SK-N-SH treated with all-trans-retinoic acid at 6 μM for 48 hours (cell line): ENCODE results near the gene LRRC4C.

ENCODE experiments used
- ATAC-seq: fragments of 200-7000 bp; cut with Tn5 transposase; 3 replicates; pipeline ENCODE4 v1.9.1; 2020; ENCODE audit warnings: mild to moderate bottlenecking, moderate library complexity
- ARNTL ChIP-seq: fragments of 450-650 bp; formaldehyde crosslinking; IDR thresholded peaks from 2 replicates; pipeline ENCODE4 v1.5.0; 2020; ENCODE audit warnings: low read depth, mild to moderate bottlenecking, moderate library complexity, borderline replicate concordance
- CSDC2 ChIP-seq: fragments of 250-450 bp; sonication (Bioruptor Pico); IDR thresholded peaks from 2 replicates; pipeline ENCODE4 v1.5.0; 2020; ENCODE audit warnings: mild to moderate bottlenecking, moderate library complexity
- GLIS3 ChIP-seq: fragments of 250-450 bp; sonication (Bioruptor Pico); IDR thresholded peaks from 2 replicates; pipeline ENCODE4 v1.5.0; 2020; ENCODE audit warnings: mild to moderate bottlenecking, moderate library complexity
- ISL1 ChIP-seq: fragments of 250-450 bp; sonication (Bioruptor Pico); IDR thresholded peaks from 2 replicates; pipeline ENCODE4 v2.1.2; 2022; ENCODE audit warnings: mild to moderate bottlenecking, moderate library complexity
- OSR1 ChIP-seq: fragments of 250-450 bp; sonication (Bioruptor Pico); IDR thresholded peaks from 2 replicates; pipeline ENCODE4 v1.8.0; 2022; ENCODE audit warnings: moderate library complexity, mild to moderate bottlenecking, inconsistent platforms
- POU6F1 ChIP-seq: fragments of 250-450 bp; sonication (Bioruptor Pico); IDR thresholded peaks from 2 replicates; pipeline ENCODE4 v1.8.0; 2021; ENCODE audit warnings: low read depth, mild to moderate bottlenecking, moderate library complexity, borderline replicate concordance
- PPARA ChIP-seq: fragments of 250-450 bp; sonication (Bioruptor Pico); IDR thresholded peaks from 2 replicates; pipeline ENCODE4 v1.5.0; 2020; ENCODE audit warnings: mild to moderate bottlenecking, borderline replicate concordance
- RARB ChIP-seq: fragments of 250-450 bp; sonication (Bioruptor Pico); IDR thresholded peaks from 2 replicates; pipeline ENCODE4 v1.8.0; 2021; ENCODE audit warnings: mild to moderate bottlenecking, moderate library complexity
- SNAI2 ChIP-seq: fragments of 250-450 bp; sonication (Bioruptor Pico); IDR thresholded peaks from 2 replicates; pipeline ENCODE4 v1.5.0; 2020; ENCODE audit warnings: mild to moderate bottlenecking, moderate library complexity
- TCF4 ChIP-seq: fragments of 250-450 bp; sonication (Bioruptor Pico); IDR thresholded peaks from 2 replicates; pipeline ENCODE4 v1.8.0; 2021; ENCODE audit warnings: mild to moderate bottlenecking, moderate library complexity, borderline replicate concordance
- TOX ChIP-seq: fragments of 250-450 bp; sonication (Bioruptor Pico); IDR thresholded peaks from 2 replicates; pipeline ENCODE4 v1.8.0; 2021; ENCODE audit warnings: mild to moderate bottlenecking, moderate library complexity, borderline replicate concordance
- ZC3H10 ChIP-seq: fragments of 250-450 bp; sonication (Bioruptor Pico); IDR thresholded peaks from 2 replicates; pipeline ENCODE4 v1.5.1; 2021; ENCODE audit warnings: mild to moderate bottlenecking, moderate library complexity
- ZFP30 ChIP-seq: fragments of 450-650 bp; formaldehyde crosslinking; IDR thresholded peaks from 2 replicates; pipeline ENCODE4 v1.5.0; 2022; ENCODE audit warnings: mild to moderate bottlenecking, moderate library complexity
- ZNF565 ChIP-seq: fragments of 450-650 bp; formaldehyde crosslinking; conservative IDR thresholded peaks from 2 replicates; pipeline ENCODE4 v1.5.0; 2020; ENCODE audit warnings: low read depth, mild to moderate bottlenecking, moderate library complexity
- ZNF70 ChIP-seq: fragments of 450-650 bp; formaldehyde crosslinking; IDR thresholded peaks from 2 replicates; pipeline ENCODE4 v1.5.0; 2020; ENCODE audit warnings: mild to moderate bottlenecking, moderate library complexity
- ZNF8 ChIP-seq: fragments of 450-650 bp; formaldehyde crosslinking; IDR thresholded peaks from 2 replicates; pipeline ENCODE4 v1.5.0; 2020; ENCODE audit warnings: mild to moderate bottlenecking, moderate library complexity
- TF ChIP-seq, protein P1 (sequence below): fragments of 250-450 bp; sonication (Bioruptor Pico); IDR thresholded peaks from 2 replicates; pipeline ENCODE4 v1.5.0; 2020; ENCODE audit warnings: mild to moderate bottlenecking, moderate library complexity
- TF ChIP-seq, protein P2 (sequence below): fragments of 250-450 bp; sonication (Bioruptor Pico); IDR thresholded peaks from 2 replicates; pipeline ENCODE4 v1.8.0; 2020; ENCODE audit warnings: mild to moderate bottlenecking, moderate library complexity, borderline replicate concordance
- TF ChIP-seq, protein P3 (sequence below): fragments of 250-450 bp; sonication (Bioruptor Pico); IDR thresholded peaks from 2 replicates; pipeline ENCODE4 v1.5.1; 2021; ENCODE audit warnings: mild to moderate bottlenecking, moderate library complexity
- TF ChIP-seq, protein P4 (sequence below): fragments of 250-450 bp; sonication (Bioruptor Pico); IDR thresholded peaks from 2 replicates; pipeline ENCODE4 v1.5.1; 2020; ENCODE audit warnings: low read depth, mild to moderate bottlenecking, moderate library complexity

The LRRC4C gene

GRCh38 chr11:41045266-41045665 is 414.2 kb downstream of the LRRC4C start:
- no peak for ATAC-seq
- no peak for TF ChIP-seq ZNF565 (CRISPR knock-in tag)
- TF ChIP-seq POU6F1, result no peak
- no peak for TF ChIP-seq ISL1 (CRISPR knock-in tag)
- no peak for TF ChIP-seq ZNF8 (CRISPR knock-in tag)
- no peak for TF ChIP-seq ZFP30
- no peak for TF ChIP-seq SNAI2
- no peak for TF ChIP-seq RARB
- no peak for TF ChIP-seq ZNF70 (CRISPR knock-in tag)

GRCh38 chr11:41044747-41045146 is 414.7 kb downstream of the LRRC4C start:
- no peak for ATAC-seq
- TF ChIP-seq ZNF8 (CRISPR knock-in tag) (no peak), OSR1 (no peak), ZNF565 (CRISPR knock-in tag) (no peak), TOX (CRISPR knock-in tag) (no peak)

DNA sequence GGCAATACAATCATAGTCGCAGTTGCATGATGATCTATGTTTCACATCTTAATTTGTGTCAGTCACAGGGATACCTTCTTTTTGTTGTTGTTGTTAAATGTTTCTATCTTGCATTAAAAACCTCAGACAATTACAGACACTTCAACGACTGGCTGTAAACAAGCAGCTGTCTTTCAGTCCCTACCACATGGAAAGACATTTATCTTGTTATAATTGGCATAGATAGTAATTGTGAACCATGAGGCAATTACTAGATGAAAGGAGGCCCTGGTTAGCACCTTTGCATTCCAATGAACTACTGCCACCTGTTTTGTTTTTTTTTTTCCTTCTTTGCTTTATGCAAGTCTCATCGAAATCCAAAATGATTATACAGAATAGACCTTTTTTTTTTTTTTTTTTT is 416.8 kb downstream of the LRRC4C start:
- no peak for ATAC-seq
- TF ChIP-seq, protein P1, sequence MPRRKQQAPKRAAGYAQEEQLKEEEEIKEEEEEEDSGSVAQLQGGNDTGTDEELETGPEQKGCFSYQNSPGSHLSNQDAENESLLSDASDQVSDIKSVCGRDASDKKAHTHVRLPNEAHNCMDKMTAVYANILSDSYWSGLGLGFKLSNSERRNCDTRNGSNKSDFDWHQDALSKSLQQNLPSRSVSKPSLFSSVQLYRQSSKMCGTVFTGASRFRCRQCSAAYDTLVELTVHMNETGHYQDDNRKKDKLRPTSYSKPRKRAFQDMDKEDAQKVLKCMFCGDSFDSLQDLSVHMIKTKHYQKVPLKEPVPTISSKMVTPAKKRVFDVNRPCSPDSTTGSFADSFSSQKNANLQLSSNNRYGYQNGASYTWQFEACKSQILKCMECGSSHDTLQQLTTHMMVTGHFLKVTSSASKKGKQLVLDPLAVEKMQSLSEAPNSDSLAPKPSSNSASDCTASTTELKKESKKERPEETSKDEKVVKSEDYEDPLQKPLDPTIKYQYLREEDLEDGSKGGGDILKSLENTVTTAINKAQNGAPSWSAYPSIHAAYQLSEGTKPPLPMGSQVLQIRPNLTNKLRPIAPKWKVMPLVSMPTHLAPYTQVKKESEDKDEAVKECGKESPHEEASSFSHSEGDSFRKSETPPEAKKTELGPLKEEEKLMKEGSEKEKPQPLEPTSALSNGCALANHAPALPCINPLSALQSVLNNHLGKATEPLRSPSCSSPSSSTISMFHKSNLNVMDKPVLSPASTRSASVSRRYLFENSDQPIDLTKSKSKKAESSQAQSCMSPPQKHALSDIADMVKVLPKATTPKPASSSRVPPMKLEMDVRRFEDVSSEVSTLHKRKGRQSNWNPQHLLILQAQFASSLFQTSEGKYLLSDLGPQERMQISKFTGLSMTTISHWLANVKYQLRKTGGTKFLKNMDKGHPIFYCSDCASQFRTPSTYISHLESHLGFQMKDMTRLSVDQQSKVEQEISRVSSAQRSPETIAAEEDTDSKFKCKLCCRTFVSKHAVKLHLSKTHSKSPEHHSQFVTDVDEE, result no peak
- TF ChIP-seq, protein P2, sequence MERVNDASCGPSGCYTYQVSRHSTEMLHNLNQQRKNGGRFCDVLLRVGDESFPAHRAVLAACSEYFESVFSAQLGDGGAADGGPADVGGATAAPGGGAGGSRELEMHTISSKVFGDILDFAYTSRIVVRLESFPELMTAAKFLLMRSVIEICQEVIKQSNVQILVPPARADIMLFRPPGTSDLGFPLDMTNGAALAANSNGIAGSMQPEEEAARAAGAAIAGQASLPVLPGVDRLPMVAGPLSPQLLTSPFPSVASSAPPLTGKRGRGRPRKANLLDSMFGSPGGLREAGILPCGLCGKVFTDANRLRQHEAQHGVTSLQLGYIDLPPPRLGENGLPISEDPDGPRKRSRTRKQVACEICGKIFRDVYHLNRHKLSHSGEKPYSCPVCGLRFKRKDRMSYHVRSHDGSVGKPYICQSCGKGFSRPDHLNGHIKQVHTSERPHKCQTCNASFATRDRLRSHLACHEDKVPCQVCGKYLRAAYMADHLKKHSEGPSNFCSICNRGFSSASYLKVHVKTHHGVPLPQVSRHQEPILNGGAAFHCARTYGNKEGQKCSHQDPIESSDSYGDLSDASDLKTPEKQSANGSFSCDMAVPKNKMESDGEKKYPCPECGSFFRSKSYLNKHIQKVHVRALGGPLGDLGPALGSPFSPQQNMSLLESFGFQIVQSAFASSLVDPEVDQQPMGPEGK (CRISPR knock-in tag), result no peak
- TF ChIP-seq ZNF8 (CRISPR knock-in tag) (no peak), ZNF565 (CRISPR knock-in tag) (no peak), OSR1 (no peak), ISL1 (CRISPR knock-in tag) (no peak), TCF4 (no peak), TOX (CRISPR knock-in tag) (no peak), ZC3H10 (CRISPR knock-in tag) (no peak), RARB (no peak)
- TF ChIP-seq, protein P3, sequence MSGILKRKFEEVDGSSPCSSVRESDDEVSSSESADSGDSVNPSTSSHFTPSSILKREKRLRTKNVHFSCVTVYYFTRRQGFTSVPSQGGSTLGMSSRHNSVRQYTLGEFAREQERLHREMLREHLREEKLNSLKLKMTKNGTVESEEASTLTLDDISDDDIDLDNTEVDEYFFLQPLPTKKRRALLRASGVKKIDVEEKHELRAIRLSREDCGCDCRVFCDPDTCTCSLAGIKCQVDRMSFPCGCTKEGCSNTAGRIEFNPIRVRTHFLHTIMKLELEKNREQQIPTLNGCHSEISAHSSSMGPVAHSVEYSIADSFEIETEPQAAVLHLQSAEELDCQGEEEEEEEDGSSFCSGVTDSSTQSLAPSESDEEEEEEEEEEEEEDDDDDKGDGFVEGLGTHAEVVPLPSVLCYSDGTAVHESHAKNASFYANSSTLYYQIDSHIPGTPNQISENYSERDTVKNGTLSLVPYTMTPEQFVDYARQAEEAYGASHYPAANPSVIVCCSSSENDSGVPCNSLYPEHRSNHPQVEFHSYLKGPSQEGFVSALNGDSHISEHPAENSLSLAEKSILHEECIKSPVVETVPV (CRISPR knock-in tag), result no peak
- TF ChIP-seq, protein P4, sequence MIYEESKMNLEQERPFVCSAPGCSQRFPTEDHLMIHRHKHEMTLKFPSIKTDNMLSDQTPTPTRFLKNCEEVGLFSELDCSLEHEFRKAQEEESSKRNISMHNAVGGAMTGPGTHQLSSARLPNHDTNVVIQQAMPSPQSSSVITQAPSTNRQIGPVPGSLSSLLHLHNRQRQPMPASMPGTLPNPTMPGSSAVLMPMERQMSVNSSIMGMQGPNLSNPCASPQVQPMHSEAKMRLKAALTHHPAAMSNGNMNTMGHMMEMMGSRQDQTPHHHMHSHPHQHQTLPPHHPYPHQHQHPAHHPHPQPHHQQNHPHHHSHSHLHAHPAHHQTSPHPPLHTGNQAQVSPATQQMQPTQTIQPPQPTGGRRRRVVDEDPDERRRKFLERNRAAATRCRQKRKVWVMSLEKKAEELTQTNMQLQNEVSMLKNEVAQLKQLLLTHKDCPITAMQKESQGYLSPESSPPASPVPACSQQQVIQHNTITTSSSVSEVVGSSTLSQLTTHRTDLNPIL, result no peak

DNA sequence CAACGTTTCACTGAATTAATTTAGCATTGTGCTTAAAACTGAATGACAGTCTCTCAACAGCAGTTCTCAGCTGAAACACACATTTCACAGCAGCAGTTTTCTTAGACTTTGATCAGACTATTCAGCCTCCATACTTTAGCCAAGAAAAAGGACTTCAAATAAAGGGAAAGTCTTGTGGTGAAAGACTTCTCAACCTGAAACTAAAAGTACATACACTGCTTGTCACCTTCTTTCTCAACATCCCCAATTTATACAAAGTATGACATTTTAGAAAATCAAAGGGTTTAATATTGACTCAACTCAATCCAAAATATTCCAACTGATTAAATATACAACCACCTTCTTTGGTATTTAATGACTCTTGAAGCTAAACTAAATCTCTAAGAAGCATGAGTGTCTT is 419.0 kb downstream of the LRRC4C start:
- ATAC-seq, result no peak
- TF ChIP-seq GLIS3 (CRISPR knock-in tag) (no peak), PPARA (CRISPR knock-in tag) (no peak), ZNF565 (CRISPR knock-in tag) (no peak), RARB (no peak), OSR1 (no peak), ISL1 (CRISPR knock-in tag) (no peak), TOX (CRISPR knock-in tag) (no peak), ZNF70 (CRISPR knock-in tag) (no peak), CSDC2 (CRISPR knock-in tag) (no peak), POU6F1 (no peak), ZFP30 (no peak), ARNTL (CRISPR knock-in tag) (no peak), SNAI2 (no peak), TCF4 (no peak)
- TF ChIP-seq, protein P4, result no peak
- TF ChIP-seq, protein P2 (CRISPR knock-in tag), result no peak
